Osteocyte (in vitro differentiated cells): ENCODE results near the gene TGM2. TPM values are rescaled to one million over a fixed set of nuclear protein-coding genes. Genes with fewer than 3 reads are reported as not detected.

ENCODE experiments used
- DNase-seq: peaks from one replicate; pipeline ENCODE4 v3.0.0; 2021; ENCODE audit warnings: mixed read lengths; ENCODE audit not compliant: unreplicated experiment; ENCODE audit errors: extremely low spot score
- H3K27ac Mint-ChIP-seq: one replicate; pipeline ENCODE4 v1.8.0; 2021; ENCODE audit warnings: mild to moderate bottlenecking, mixed read lengths; ENCODE audit not compliant: unreplicated experiment
- H3K27me3 Mint-ChIP-seq: one replicate; pipeline ENCODE4 v1.8.0; 2021; ENCODE audit warnings: mixed read lengths; ENCODE audit not compliant: unreplicated experiment
- H3K36me3 Mint-ChIP-seq: one replicate; pipeline ENCODE4 v1.8.0; 2021; ENCODE audit warnings: mixed read lengths; ENCODE audit not compliant: unreplicated experiment
- H3K4me1 Mint-ChIP-seq: one replicate; pipeline ENCODE4 v1.8.0; 2021; ENCODE audit warnings: mixed read lengths; ENCODE audit not compliant: unreplicated experiment
- H3K4me3 Mint-ChIP-seq: one replicate; pipeline ENCODE4 v1.8.0; 2021; ENCODE audit warnings: mild to moderate bottlenecking, moderate library complexity, mixed read lengths; ENCODE audit not compliant: unreplicated experiment
- H3K9me3 Mint-ChIP-seq: one replicate; pipeline ENCODE4 v1.8.0; 2021; ENCODE audit warnings: mixed read lengths; ENCODE audit not compliant: unreplicated experiment
- CTCF ChIP-seq: fragments of 200-600 bp; sonication (generic); IDR thresholded peaks from 2 replicates; pipeline ENCODE4 v1.5.0; 2021; ENCODE audit warnings: antibody characterized with exemption, mild to moderate bottlenecking, moderate library complexity
- total RNA-seq: library from RNA; stranded (reverse); gene quantifications from 2 replicates; pipeline ENCODE4 v1.2.1, GENCODE V29; 2021

The TGM2 gene
- total RNA-seq, 1 donor from 2014 or later = 29.2 TPM

GRCh38 chr20:38173237-38174156, 8.4 kb upstream of the TGM2 start:
- peak; percentile 31 for TF ChIP-seq CTCF
- no peaks in the 10 kb centered on the region for H3K36me3 Mint-ChIP-seq
- H3K27me3 Mint-ChIP-seq = no peaks in the 10 kb centered on the region
- H3K27ac Mint-ChIP-seq = peak overlapping the region; percentile 97
- peaks cover 75% of the 10 kb centered on the region for H3K4me1 Mint-ChIP-seq
- H3K9me3 Mint-ChIP-seq = no peaks in the 10 kb centered on the region
- H3K4me3 Mint-ChIP-seq = peak overlapping the region; percentile 0
- peak; percentile 90 for DNase-seq

GRCh38 chr20:38172408-38172807, 7.3 kb upstream of the TGM2 start:
- no peak overlapping the region for H3K4me3 Mint-ChIP-seq
- peaks cover 79% of the 10 kb centered on the region for H3K4me1 Mint-ChIP-seq
- H3K27ac Mint-ChIP-seq = peak overlapping the region; percentile 97
- no peaks in the 10 kb centered on the region for H3K36me3 Mint-ChIP-seq
- no peak for DNase-seq
- TF ChIP-seq CTCF = peak; percentile 61
- no peaks in the 10 kb centered on the region for H3K9me3 Mint-ChIP-seq
- H3K27me3 Mint-ChIP-seq = no peaks in the 10 kb centered on the region

GRCh38 chr20:38171675-38172043, 6.6 kb upstream of the TGM2 start:
- Mint-ChIP-seq H3K27me3 (no peaks in the 10 kb centered on the region), H3K4me3 (no peak overlapping the region), H3K4me1 (peaks cover 86% of the 10 kb centered on the region), H3K9me3 (no peaks in the 10 kb centered on the region), H3K36me3 (no peaks in the 10 kb centered on the region), H3K27ac (peak overlapping the region; percentile 97)
- TF ChIP-seq CTCF = no peak
- DNase-seq = no peak

GRCh38 chr20:38170826-38171674, 6.0 kb upstream of the TGM2 start:
- Mint-ChIP-seq H3K36me3 (no peaks in the 10 kb centered on the region), H3K27me3 (no peaks in the 10 kb centered on the region), H3K4me1 (peaks cover 92% of the 10 kb centered on the region), H3K27ac (peak overlapping the region; percentile 97), H3K4me3 (no peak overlapping the region), H3K9me3 (no peaks in the 10 kb centered on the region)
- DNase-seq = no peak
- no peak for TF ChIP-seq CTCF
